HG03521 (cell line): Measurements from ENCODE around the gene TRMT2A.

ENCODE experiments used
- ATAC-seq: cut with Tn5 transposase; IDR thresholded peaks from one replicate; pipeline ENCODE4 v1.9.1; 2021; ENCODE audit warnings: mild to moderate bottlenecking, moderate library complexity; ENCODE audit not compliant: unreplicated experiment

Gene TRMT2A

DNA sequence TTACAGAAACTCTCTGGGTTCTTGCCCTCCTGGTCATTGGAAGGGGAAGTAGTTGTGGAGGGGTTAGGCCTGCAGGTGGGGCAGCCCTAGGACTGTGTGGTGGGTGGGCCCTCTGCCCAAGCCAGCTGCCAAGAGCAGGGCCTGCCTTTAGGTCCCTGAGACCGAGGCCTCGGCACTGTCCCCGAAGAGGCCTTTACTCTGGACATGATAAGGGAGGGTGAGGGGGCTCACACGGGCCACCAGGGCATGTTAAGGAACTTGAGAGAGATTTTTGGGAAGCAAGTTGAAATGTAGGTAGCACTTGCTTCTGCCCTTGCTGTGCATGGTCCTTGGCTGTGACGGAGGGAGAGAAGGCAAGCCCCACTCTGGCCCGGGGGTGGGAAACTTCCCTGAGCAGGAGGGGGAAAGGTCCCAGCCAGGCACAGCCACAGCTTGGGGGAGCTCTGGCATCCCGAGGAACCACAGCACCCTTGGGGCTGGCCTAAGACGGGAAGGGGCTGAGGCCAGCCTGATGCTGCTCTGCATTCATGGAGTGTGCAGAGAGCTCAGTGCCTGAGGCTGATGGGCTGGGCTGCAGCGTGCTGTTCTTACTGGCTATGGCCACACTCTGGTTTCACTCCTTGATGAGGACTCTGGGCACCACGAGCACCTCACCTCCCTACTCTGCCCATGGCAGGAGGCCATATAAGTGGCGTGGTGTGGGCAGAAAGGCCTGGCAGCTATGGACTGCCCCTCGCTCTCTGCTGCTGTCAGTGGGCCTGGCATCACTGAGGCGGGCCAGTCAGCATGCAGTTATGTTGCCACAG is 8.9 kb downstream of the TRMT2A start:
- ATAC-seq = no peak

- ATAC-seq = no peak
These were observed 9.5 kb downstream of the TRMT2A start for GRCh38 chr22:20107471-20107901.

DNA sequence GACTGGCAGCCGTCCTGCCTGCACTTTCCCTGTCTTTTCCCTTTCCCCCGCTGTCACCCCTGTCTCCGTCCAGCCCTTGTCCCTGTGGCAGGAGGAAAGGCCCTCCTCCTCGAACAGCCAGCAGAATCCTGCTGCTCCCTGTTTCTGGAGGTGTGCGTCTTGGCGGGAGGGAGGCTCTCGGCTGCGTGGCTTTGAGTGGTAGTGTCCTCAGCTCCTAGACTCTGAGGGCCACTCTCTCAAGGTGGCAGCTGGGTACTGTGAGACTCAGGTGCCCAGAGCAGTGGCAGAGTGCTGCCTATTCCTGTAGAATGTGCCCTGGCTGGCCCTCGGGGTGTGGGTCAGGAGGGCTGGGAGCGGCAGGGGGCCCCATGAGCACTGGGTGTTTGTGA is 10.2 kb downstream of the TRMT2A start:
- ATAC-seq = no peak

GRCh38 chr22:20106205-20106848 is 10.7 kb downstream of the TRMT2A start:
- ATAC-seq = no peak

GRCh38 chr22:20105456-20106204 is 11.4 kb downstream of the TRMT2A start:
- no peak for ATAC-seq

- no peak for ATAC-seq
These were observed 14.7 kb downstream of the TRMT2A start for GRCh38 chr22:20102203-20102780.

- no peak for ATAC-seq
These were observed 15.4 kb downstream of the TRMT2A start for GRCh38 chr22:20101638-20102037.

- ATAC-seq = no peak
These were observed 17.8 kb downstream of the TRMT2A start for GRCh38 chr22:20099099-20099711.

DNA sequence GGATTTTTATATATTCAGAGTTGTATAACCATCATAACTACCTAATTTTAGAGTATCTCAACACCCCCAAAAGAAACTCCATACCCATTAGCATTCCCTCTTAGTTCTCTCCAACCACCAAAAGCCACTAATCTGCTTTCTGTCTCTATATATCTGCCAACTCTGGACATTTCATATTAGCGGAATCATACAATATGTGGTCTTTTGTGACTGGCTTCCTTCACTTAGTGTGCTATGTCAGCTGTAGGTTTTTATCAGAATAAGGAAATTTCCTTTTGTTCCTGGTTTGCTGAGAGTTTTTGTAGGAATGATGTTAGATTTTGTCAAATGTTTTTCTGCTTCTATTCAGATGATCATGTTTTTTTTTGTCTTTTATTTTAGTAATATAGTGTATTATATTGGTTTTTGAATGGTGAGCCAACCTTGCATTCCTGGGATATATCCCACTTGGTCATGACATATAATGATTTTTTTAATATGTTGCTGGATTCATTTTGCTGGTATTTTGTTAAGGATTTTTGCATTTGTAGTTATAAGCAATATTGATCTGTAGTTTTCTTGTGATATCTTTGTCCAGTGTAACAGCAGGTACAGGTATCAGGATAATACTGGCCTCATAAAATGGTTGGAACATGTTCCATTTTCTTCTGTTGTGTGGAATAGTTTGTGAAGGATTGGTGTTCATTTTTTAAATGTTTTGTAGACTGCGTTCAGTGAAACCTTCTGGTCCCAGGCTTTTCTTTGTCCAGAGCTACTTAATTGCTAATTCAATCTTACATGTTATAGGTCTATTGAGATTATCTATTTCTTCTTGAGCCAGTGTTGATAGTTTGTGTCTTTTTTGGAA is 20.2 kb downstream of the TRMT2A start:
- ATAC-seq = no peak

- ATAC-seq = no peak
These were observed 21.5 kb downstream of the TRMT2A start for GRCh38 chr22:20095521-20095920.

DNA sequence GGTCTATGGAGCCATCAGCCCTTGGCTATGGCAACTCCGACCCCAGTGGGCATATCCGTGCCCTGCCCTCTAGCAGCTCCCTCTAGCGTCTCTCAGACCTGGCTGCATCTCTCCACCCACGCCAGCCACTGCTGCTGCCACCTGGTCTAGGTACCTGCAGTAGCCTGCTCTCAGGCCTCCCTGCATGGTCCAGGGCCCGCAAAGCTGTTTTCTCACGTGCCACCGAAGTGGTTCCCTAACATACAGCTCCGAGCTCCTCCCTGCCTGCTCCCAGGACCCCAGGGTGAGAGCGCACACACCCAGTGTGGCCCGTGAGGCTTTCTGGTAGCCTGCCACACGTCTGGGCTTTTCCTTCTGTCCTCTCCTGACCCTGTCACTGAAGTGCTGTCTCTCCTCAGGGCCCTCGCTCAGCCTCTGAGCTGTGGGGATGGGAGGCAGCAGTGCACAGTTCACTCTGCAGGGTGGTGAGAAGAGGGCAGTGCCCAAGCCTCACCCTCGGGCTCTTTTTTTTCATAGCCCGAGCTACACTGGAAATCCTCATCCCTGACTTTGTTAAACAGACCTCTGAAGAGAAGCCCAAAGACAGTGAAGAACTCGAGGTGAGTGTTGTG is 22.7 kb downstream of the TRMT2A start:
- ATAC-seq = no peak

DNA sequence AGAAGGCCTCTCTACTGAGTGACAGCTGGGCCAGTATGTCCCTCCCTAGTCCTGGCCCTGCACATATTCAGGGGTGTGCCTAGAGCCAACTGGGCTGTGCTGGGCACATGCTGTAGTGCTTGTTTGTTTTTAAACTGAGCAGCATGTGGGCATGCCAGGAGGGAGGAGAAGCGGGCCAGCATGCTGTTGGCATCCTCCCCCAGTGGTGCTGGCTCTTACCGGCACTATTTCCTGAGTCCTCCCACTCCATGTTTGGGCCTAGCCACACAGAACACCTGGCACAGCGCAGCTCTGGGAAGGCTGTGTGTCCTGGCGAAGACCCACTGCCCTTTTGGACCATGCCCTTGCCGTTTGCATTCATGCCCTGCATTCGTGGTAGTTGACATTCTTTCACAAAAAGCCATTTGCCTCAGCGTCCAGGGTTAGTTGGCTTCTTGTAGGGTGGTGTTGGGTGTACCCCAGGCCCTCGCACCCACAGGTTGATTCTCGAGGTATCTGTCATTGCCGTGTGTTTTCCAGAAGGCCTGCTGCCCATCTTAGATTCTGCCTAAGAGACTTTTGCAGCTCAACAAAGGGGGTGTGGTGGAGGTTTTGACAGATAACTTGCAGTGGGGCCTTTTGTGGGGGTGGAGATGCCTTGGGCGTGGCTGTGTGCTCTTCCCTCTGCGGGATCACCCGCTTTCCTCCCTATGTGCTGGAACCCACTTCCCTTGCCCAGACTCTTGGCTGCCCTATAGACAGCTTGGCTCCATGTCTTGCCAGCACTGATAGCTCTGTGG is 23.4 kb downstream of the TRMT2A start:
- no peak for ATAC-seq

DNA sequence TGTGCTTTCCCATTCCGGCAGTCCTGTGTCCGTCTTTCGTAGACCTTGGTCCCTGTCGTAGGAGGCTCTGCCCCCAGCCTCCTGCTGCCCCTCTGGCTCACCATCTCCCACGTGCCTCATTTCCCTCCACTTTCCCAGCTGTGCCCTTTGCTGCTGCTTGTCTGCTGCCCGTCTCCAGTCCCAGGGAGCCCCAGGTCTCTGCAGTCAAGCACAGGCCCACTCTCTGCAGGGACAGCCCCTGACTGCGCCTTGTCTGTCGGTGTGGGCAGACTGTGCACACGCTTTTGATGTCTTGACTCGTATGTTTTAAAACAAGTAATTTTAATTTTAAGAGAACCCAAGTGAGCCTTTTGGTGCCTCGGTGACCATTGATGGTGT is 24.6 kb downstream of the TRMT2A start:
- no peak for ATAC-seq

- no peak for ATAC-seq
These were observed 25.1 kb downstream of the TRMT2A start for GRCh38 chr22:20091690-20092476.

DNA sequence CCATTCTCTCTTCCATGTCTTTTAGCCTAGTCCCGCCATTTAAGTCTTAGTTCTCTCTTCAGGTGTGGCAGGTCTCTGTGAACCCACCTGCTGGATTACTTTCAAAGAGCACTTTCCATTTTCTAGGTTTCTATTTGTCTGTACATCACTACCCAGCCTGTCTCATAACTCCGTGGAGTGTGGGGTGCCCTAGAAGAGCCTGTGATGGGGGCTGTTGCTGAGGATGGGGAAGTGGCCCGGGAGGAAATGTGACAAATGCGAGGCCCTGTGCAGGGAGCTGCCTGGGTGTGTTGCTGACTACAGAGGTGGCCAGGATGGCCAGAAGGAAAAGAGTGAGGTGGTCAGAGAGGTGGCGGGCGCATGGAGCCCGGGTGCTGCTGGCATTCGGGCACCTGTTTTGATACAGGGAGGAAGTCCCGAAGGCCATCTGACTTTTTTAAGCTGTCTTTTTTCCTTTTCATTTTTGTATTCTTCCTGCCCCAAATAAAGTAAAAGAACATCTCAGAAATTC is 26.2 kb downstream of the TRMT2A start:
- ATAC-seq = no peak

DNA sequence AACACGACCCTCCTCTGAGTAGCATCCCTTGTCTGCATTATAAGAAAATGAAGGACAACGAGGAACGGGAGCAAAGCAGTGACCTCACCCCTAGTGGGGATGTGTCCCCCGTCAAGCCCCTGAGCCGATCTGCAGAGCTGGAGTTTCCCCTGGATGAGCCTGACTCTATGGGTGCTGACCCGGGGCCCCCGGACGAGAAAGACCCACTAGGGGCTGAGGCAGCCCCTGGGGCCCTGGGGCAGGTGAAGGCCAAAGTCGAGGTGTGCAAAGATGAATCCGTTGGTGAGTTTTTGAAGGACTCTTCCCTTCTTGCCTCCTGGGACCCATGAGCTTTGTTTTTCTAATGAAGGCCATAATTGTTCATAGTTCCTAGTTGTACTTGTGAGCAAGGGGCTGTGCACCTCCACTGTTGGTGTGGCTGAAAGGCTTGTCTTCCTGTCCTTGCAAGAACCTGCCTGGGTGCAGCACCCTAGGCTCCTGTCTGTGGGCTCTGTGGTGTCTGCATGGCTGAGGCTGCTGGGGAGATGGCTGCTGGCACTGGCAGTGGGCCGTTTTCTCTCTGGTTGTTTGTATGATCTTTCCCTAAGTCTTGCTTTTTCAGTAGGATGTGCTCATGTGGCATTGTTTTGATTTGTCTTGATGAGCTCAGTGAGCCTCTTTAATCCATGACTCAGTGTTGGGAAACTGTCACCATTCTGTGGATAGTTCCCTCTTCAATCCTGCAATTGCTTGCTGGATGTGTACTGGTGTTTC is 26.9 kb downstream of the TRMT2A start:
- ATAC-seq = no peak
